GM23338 (cell line): ENCODE results near the gene PLD2. TPM values are rescaled to one million over a fixed set of nuclear protein-coding genes. Genes with fewer than 3 reads are reported as not detected.

ENCODE experiments used
- ATAC-seq: fragments of 200-7000 bp; cut with Tn5 transposase; 3 replicates; pipeline ENCODE4 v1.9.1; 2020
- DNase-seq: peaks from one replicate; pipeline ENCODE4 v3.0.0-alpha.2; 2015; ENCODE audit warnings: low spot score
- H2AFZ ChIP-seq: fragments of 200-600 bp; sonication (generic); 2 replicates; pipeline ENCODE4 v1.8.0; 2016; ENCODE audit warnings: antibody characterized with exemption, mild to moderate bottlenecking, moderate library complexity
- H3F3A ChIP-seq: fragments of 200-600 bp; sonication (generic); replicated peaks from 2 replicates; pipeline ENCODE4 v1.8.0; 2017; ENCODE audit warnings: antibody characterized with exemption, mixed run types, low read depth
- H3K27ac ChIP-seq: fragments of 200-600 bp; sonication (generic); 2 replicates; pipeline ENCODE4 v1.6.1; 2016; ENCODE audit warnings: low read depth
- H3K27me3 ChIP-seq: fragments of 200-600 bp; sonication (generic); 2 replicates; pipeline ENCODE4 v1.8.0; 2016; ENCODE audit warnings: mild to moderate bottlenecking, mixed run types, moderate library complexity; ENCODE audit not compliant: insufficient read depth
- H3K36me3 ChIP-seq: fragments of 200-600 bp; sonication (generic); 2 replicates; pipeline ENCODE4 v1.8.0; 2016; ENCODE audit warnings: mild to moderate bottlenecking; ENCODE audit not compliant: insufficient read depth
- H3K4me1 ChIP-seq: fragments of 200-600 bp; sonication (generic); 2 replicates; pipeline ENCODE4 v1.8.0; 2016; ENCODE audit warnings: mild to moderate bottlenecking, moderate library complexity; ENCODE audit not compliant: insufficient read depth
- H3K4me2 ChIP-seq: fragments of 200-600 bp; sonication (generic); 2 replicates; pipeline ENCODE4 v1.7.1; 2017; ENCODE audit warnings: mixed run types
- H3K4me3 ChIP-seq: fragments of 200-600 bp; sonication (generic); 2 replicates; pipeline ENCODE4 v1.6.1; 2016; ENCODE audit warnings: mixed run types
- H3K79me2 ChIP-seq: fragments of 200-600 bp; sonication (generic); replicated peaks from 2 replicates; pipeline ENCODE4 v1.8.0; 2017; ENCODE audit warnings: mild to moderate bottlenecking; ENCODE audit not compliant: insufficient read depth
- H3K9me2 ChIP-seq: fragments of 200-600 bp; sonication (generic); 2 replicates; pipeline ENCODE4 v1.8.0; 2017; ENCODE audit not compliant: insufficient read depth
- H4K20me1 ChIP-seq: fragments of 200-600 bp; sonication (generic); replicated peaks from 2 replicates; pipeline ENCODE4 v1.8.0; 2017; ENCODE audit warnings: mild to moderate bottlenecking; ENCODE audit not compliant: insufficient read depth
- H3K27ac Mint-ChIP-seq: 2 replicates; pipeline ENCODE4 v1.8.0; 2020; ENCODE audit warnings: inconsistent platforms, mild to moderate bottlenecking, moderate library complexity, mixed read lengths
- H3K27me3 Mint-ChIP-seq: 3 replicates; pipeline ENCODE4 v1.8.0; 2022; ENCODE audit warnings: low read depth, mild to moderate bottlenecking, moderate library complexity, mixed read lengths, inconsistent platforms; ENCODE audit not compliant: insufficient read depth, poor library complexity
- H3K36me3 Mint-ChIP-seq: 3 replicates; pipeline ENCODE4 v1.8.0; 2021; ENCODE audit warnings: low read depth, mild to moderate bottlenecking, inconsistent platforms, moderate library complexity, mixed read lengths
- H3K4me1 Mint-ChIP-seq: 3 replicates; pipeline ENCODE4 v1.8.0; 2020; ENCODE audit warnings: mild to moderate bottlenecking, inconsistent platforms, mixed read lengths
- H3K4me3 Mint-ChIP-seq: 3 replicates; pipeline ENCODE4 v1.8.0; 2021; ENCODE audit warnings: moderate library complexity, mild to moderate bottlenecking, inconsistent platforms, mixed read lengths
- H3K9me3 Mint-ChIP-seq: 3 replicates; pipeline ENCODE4 v1.8.0; 2020; ENCODE audit warnings: moderate library complexity, mild to moderate bottlenecking, inconsistent platforms, mixed read lengths
- CREB1 ChIP-seq: fragments of 250-450 bp; sonication (Bioruptor Pico); IDR thresholded peaks from 2 replicates; pipeline ENCODE4 v1.5.0; 2020; ENCODE audit warnings: low read depth, mild to moderate bottlenecking, moderate library complexity
- JUNB ChIP-seq: IDR thresholded peaks from one replicate; pipeline ENCODE4 v1.6.1; 2016; ENCODE audit warnings: antibody characterized with exemption; ENCODE audit not compliant: unreplicated experiment
- POLR2AphosphoS5 ChIP-seq: IDR thresholded peaks from 2 replicates; pipeline ENCODE4 v1.6.1; 2016; ENCODE audit warnings: antibody characterized with exemption, low read depth
- STAT1 ChIP-seq: IDR thresholded peaks from one replicate; pipeline ENCODE4 v1.6.1; 2016; ENCODE audit warnings: antibody characterized with exemption; ENCODE audit not compliant: unreplicated experiment
- ZNF114 ChIP-seq: fragments of 250-450 bp; sonication (Bioruptor Pico); IDR thresholded peaks from 2 replicates; pipeline ENCODE4 v1.5.0; 2020; ENCODE audit warnings: mild to moderate bottlenecking, moderate library complexity
- polyA plus RNA-seq: library from polyadenylated mRNA; unstranded; fragments of >200 nt; fragmentation: Nextera tagmentation; extraction: Ambion mirVana; gene quantifications from 2 replicates; pipeline ENCODE4 v1.2.1, GENCODE V29; 2016
- total RNA-seq: library from RNA; depleted of rRNA; stranded (reverse); fragments of >200 nt; shearing (Covaris generic); gene quantifications from 2 replicates; pipeline ENCODE4 v1.2.3, GENCODE V29; 2014
- TF ChIP-seq, protein P1 (sequence below): IDR thresholded peaks from one replicate; pipeline ENCODE4 v1.6.1; 2018; ENCODE audit warnings: antibody characterized with exemption; ENCODE audit not compliant: unreplicated experiment
- TF ChIP-seq, protein P2 (sequence below): fragments of 250-450 bp; sonication (Bioruptor Pico); IDR thresholded peaks from 2 replicates; pipeline ENCODE4 v1.5.0; 2020; ENCODE audit warnings: mild to moderate bottlenecking, moderate library complexity
- TF ChIP-seq, protein P3 (sequence below), 2 experiments: fragments of 200-600 bp in 1 of 2; sonication (generic) in 1 of 2; conservative IDR thresholded peaks; 2 replicates each; pipeline versions ENCODE4 v1.5.1 to v1.6.1; 2016 to 2017; ENCODE audit warnings: antibody characterized with exemption in 2 of 2, low read depth in 2 of 2, mild to moderate bottlenecking in 2 of 2, moderate library complexity in 1 of 2

PLD2 gene
- total and polyA plus RNA-seq, 2 experiments from 2014 or later, result 20.2 to 55.9 TPM

DNA sequence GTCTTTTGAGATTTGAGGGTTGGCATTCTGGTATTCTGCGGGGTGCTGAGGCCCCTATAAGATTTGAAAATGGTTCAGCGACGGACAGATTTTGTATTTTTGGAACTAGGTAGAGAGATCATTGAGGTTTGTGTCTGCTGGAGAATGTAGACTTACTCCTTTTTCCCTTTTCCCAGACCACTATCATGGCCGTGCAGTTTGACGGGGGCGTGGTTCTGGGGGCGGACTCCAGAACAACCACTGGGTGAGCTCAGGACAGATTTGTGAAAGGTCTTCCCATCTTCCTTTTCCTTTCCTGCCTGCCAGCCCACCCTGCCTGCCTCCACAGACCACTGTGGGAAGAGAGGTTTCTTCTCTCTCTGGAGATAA, 10.4 kb upstream of the PLD2 start:
- Mint-ChIP-seq H3K27ac (peak overlapping the region; percentile 99), H3K36me3 (peaks cover 24% of the 10 kb centered on the region), H3K27me3 (peaks cover 14% of the 10 kb centered on the region), H3K9me3 (peaks cover 2% of the 10 kb centered on the region; the same call in 1 of the 3 replicates), H3K4me3 (peak overlapping the region; percentile 98), H3K4me1 (peaks cover 7% of the 10 kb centered on the region; the same call in 2 of the 3 replicates)
- peak; percentile 78 for DNase-seq
- no peaks in the 10 kb centered on the region; the same call in 1 of the 2 replicates for H3F3A ChIP-seq
- peak; percentile 87 for ATAC-seq
- peak overlapping the region; percentile 81 for H3K27ac ChIP-seq
- peaks cover 13% of the 10 kb centered on the region; the same call in 1 of the 2 replicates for H3K36me3 ChIP-seq
- peaks cover 16% of the 10 kb centered on the region for H3K79me2 ChIP-seq
- no peaks in the 10 kb centered on the region for H4K20me1 ChIP-seq
- H3K27me3 ChIP-seq, result peaks cover 10% of the 10 kb centered on the region
- H3K4me3 ChIP-seq, result peak overlapping the region; percentile 81
- peak overlapping the region; percentile 82 for H3K4me2 ChIP-seq
- TF ChIP-seq ZNF114 (CRISPR knock-in tag) (no peak), STAT1 (no peak), JUNB (no peak), POLR2AphosphoS5 (no peak), CREB1 (no peak)
- TF ChIP-seq, protein P1, sequence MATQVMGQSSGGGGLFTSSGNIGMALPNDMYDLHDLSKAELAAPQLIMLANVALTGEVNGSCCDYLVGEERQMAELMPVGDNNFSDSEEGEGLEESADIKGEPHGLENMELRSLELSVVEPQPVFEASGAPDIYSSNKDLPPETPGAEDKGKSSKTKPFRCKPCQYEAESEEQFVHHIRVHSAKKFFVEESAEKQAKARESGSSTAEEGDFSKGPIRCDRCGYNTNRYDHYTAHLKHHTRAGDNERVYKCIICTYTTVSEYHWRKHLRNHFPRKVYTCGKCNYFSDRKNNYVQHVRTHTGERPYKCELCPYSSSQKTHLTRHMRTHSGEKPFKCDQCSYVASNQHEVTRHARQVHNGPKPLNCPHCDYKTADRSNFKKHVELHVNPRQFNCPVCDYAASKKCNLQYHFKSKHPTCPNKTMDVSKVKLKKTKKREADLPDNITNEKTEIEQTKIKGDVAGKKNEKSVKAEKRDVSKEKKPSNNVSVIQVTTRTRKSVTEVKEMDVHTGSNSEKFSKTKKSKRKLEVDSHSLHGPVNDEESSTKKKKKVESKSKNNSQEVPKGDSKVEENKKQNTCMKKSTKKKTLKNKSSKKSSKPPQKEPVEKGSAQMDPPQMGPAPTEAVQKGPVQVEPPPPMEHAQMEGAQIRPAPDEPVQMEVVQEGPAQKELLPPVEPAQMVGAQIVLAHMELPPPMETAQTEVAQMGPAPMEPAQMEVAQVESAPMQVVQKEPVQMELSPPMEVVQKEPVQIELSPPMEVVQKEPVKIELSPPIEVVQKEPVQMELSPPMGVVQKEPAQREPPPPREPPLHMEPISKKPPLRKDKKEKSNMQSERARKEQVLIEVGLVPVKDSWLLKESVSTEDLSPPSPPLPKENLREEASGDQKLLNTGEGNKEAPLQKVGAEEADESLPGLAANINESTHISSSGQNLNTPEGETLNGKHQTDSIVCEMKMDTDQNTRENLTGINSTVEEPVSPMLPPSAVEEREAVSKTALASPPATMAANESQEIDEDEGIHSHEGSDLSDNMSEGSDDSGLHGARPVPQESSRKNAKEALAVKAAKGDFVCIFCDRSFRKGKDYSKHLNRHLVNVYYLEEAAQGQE, result no peak
- TF ChIP-seq, protein P2, sequence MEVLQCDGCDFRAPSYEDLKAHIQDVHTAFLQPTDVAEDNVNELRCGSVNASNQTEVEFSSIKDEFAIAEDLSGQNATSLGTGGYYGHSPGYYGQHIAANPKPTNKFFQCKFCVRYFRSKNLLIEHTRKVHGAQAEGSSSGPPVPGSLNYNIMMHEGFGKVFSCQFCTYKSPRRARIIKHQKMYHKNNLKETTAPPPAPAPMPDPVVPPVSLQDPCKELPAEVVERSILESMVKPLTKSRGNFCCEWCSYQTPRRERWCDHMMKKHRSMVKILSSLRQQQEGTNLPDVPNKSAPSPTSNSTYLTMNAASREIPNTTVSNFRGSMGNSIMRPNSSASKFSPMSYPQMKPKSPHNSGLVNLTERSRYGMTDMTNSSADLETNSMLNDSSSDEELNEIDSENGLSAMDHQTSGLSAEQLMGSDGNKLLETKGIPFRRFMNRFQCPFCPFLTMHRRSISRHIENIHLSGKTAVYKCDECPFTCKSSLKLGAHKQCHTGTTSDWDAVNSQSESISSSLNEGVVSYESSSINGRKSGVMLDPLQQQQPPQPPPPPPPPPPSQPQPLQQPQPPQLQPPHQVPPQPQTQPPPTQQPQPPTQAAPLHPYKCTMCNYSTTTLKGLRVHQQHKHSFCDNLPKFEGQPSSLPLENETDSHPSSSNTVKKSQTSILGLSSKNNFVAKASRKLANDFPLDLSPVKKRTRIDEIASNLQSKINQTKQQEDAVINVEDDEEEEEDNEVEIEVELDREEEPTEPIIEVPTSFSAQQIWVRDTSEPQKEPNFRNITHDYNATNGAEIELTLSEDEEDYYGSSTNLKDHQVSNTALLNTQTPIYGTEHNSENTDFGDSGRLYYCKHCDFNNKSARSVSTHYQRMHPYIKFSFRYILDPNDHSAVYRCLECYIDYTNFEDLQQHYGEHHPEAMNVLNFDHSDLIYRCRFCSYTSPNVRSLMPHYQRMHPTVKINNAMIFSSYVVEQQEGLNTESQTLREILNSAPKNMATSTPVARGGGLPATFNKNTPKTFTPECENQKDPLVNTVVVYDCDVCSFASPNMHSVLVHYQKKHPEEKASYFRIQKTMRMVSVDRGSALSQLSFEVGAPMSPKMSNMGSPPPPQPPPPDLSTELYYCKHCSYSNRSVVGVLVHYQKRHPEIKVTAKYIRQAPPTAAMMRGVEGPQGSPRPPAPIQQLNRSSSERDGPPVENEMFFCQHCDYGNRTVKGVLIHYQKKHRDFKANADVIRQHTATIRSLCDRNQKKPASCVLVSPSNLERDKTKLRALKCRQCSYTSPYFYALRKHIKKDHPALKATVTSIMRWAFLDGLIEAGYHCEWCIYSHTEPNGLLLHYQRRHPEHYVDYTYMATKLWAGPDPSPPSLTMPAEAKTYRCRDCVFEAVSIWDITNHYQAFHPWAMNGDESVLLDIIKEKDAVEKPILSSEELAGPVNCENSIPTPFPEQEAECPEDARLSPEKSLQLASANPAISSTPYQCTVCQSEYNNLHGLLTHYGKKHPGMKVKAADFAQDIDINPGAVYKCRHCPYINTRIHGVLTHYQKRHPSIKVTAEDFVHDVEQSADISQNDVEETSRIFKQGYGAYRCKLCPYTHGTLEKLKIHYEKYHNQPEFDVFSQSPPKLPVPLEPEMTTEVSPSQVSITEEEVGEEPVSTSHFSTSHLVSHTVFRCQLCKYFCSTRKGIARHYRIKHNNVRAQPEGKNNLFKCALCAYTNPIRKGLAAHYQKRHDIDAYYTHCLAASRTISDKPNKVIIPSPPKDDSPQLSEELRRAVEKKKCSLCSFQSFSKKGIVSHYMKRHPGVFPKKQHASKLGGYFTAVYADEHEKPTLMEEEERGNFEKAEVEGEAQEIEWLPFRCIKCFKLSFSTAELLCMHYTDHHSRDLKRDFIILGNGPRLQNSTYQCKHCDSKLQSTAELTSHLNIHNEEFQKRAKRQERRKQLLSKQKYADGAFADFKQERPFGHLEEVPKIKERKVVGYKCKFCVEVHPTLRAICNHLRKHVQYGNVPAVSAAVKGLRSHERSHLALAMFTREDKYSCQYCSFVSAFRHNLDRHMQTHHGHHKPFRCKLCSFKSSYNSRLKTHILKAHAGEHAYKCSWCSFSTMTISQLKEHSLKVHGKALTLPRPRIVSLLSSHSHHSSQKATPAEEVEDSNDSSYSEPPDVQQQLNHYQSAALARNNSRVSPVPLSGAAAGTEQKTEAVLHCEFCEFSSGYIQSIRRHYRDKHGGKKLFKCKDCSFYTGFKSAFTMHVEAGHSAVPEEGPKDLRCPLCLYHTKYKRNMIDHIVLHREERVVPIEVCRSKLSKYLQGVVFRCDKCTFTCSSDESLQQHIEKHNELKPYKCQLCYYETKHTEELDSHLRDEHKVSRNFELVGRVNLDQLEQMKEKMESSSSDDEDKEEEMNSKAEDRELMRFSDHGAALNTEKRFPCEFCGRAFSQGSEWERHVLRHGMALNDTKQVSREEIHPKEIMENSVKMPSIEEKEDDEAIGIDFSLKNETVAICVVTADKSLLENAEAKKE (CRISPR knock-in tag), result no peak
- TF ChIP-seq, protein P3, sequence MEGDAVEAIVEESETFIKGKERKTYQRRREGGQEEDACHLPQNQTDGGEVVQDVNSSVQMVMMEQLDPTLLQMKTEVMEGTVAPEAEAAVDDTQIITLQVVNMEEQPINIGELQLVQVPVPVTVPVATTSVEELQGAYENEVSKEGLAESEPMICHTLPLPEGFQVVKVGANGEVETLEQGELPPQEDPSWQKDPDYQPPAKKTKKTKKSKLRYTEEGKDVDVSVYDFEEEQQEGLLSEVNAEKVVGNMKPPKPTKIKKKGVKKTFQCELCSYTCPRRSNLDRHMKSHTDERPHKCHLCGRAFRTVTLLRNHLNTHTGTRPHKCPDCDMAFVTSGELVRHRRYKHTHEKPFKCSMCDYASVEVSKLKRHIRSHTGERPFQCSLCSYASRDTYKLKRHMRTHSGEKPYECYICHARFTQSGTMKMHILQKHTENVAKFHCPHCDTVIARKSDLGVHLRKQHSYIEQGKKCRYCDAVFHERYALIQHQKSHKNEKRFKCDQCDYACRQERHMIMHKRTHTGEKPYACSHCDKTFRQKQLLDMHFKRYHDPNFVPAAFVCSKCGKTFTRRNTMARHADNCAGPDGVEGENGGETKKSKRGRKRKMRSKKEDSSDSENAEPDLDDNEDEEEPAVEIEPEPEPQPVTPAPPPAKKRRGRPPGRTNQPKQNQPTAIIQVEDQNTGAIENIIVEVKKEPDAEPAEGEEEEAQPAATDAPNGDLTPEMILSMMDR (conservative IDR thresholded peaks at IDR 0.05; ENCODE audit: low read depth in 2 of 2), result no peak
- H3K9me2 ChIP-seq, result no peaks in the 10 kb centered on the region
- H2AFZ ChIP-seq, result no peak overlapping the region
- peaks cover 4% of the 10 kb centered on the region for H3K4me1 ChIP-seq
